Fibroblast of the aortic adventitia (primary cell): Measurements from ENCODE around the gene IL31. TPM values are rescaled to one million over a fixed set of nuclear protein-coding genes. Genes with fewer than 3 reads are reported as not detected.
A peak's percentile ranks its signal among the peaks of the same experiment; 100 is the strongest.

Experiments used
- DNase-seq: peaks from one replicate; pipeline ENCODE4 v3.0.0-alpha.2; 2010; ENCODE audit warnings: low read depth
- H3K4me3 ChIP-seq: 2 replicates; pipeline ENCODE4 v1.5.1; 2011; ENCODE audit warnings: low read depth, mild to moderate bottlenecking, control low read depth, low read length, moderate library complexity
- total RNA-seq: library from RNA; depleted of rRNA; stranded (reverse); fragments of >200 nt; gene quantifications from 2 replicates; pipeline ENCODE4 v1.2.3, GENCODE V29; 2012; ENCODE audit warnings: low replicate concordance
- TF ChIP-seq, protein P1 (sequence below): IDR thresholded peaks from 2 replicates; pipeline ENCODE4 v1.5.1; 2011; ENCODE audit warnings: mild to moderate bottlenecking, low read length, control low read depth, inconsistent platforms; ENCODE audit not compliant: insufficient read depth

Gene IL31
- total RNA-seq, 1 donor: not detected

DNA sequence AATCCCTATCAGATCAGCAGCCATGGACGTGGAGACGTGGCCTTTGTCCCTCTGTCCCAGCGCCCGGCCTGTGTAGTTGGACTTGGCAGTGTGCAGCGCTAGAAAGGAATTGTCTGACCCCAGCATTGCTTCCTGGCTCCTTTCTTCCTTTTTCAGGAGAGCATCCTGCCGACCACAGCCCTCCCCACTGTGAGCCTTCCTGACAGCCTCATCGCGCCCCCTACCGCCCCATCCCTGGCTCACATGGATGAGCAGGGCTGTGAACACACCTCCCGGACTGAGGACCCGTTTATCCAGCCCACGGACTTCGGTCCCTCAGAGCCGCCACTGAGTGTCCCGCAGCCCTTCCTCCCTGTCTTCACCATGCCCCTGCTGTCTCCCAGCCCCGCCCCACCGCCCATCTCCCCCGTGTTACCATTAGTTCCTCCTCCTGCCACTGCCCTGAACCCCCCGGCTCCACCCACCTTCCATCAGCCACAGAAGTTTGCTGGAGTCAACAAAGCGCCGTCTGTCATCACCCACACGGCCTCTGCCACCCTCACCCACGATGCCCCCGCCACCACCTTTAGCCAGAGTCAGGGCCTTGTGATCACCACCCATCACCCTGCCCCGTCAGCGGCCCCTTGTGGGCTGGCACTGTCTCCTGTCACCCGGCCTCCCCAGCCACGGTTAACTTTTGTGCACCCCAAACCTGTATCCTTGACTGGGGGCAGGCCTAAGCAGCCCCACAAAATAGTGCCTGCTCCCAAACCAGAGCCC, 40.6 kb downstream of the IL31 start:
- no peak overlapping the region for H3K4me3 ChIP-seq
- TF ChIP-seq, protein P1, sequence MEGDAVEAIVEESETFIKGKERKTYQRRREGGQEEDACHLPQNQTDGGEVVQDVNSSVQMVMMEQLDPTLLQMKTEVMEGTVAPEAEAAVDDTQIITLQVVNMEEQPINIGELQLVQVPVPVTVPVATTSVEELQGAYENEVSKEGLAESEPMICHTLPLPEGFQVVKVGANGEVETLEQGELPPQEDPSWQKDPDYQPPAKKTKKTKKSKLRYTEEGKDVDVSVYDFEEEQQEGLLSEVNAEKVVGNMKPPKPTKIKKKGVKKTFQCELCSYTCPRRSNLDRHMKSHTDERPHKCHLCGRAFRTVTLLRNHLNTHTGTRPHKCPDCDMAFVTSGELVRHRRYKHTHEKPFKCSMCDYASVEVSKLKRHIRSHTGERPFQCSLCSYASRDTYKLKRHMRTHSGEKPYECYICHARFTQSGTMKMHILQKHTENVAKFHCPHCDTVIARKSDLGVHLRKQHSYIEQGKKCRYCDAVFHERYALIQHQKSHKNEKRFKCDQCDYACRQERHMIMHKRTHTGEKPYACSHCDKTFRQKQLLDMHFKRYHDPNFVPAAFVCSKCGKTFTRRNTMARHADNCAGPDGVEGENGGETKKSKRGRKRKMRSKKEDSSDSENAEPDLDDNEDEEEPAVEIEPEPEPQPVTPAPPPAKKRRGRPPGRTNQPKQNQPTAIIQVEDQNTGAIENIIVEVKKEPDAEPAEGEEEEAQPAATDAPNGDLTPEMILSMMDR: no peak
- no peak for DNase-seq

DNA sequence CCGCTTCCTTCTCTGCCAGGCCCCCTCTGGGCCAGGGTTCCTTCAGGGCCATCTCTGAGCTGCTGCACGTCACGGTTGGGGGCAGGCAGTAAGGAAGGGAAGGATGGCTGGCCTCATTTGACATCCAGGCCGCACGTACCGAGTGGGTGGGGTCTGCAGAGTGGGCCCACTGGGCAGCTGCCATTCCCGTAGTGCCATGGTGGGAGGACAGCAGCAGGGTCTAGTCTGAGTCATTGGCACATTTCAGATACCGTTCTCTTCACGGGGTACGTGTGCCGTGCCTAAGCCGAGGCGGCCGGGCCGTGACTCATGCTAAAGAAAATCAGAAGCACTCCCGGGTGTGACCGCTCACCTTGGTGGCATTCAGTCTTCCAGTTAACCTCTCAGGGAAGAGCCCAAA, 43.9 kb downstream of the IL31 start:
- no peak overlapping the region for H3K4me3 ChIP-seq
- peak; percentile 31 for DNase-seq
- TF ChIP-seq, protein P1: no peak

DNA sequence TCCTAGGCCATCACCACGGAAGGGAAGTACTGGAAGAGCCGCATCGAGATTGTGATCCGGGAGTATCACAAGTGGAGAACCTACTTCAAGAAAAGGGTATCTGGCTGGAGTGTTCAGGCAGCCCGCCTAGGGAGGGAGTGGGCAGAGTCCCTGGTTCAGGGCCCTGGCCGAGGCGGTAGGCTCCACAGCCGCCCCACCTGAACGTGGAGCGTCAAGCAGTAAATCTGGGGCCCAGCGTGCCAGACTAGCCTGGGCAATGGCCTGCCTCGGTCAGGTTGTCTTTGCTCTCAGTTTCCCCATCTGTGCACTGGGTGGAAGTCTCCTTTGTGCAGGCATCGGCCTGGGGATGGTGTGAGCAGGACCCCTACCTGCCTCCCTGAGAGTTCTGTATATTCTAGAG, 44.9 kb downstream of the IL31 start:
- TF ChIP-seq, protein P1: no peak
- no peak overlapping the region for H3K4me3 ChIP-seq
- no peak for DNase-seq

DNA sequence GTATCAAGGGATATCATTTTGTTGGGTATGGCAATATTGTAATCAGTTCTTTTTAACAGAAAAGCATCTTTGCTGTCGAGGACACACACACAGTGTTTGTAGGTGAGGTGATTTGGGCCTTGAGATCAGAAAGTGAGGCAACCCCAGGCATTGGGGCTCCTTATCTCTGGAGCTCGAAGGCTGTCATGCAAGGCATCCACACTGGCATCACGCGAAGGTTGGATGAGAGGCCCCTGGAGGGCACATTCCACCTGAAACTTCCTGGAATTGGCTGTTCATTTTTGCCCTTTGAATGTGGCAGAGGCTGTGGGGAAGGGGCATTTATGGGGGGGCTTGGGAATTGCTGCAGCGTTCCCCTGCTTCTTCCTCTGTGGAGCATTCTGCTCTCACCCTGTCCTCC, 45.5 kb downstream of the IL31 start:
- no peak for DNase-seq
- no peak overlapping the region for H3K4me3 ChIP-seq
- TF ChIP-seq, protein P1: no peak

DNA sequence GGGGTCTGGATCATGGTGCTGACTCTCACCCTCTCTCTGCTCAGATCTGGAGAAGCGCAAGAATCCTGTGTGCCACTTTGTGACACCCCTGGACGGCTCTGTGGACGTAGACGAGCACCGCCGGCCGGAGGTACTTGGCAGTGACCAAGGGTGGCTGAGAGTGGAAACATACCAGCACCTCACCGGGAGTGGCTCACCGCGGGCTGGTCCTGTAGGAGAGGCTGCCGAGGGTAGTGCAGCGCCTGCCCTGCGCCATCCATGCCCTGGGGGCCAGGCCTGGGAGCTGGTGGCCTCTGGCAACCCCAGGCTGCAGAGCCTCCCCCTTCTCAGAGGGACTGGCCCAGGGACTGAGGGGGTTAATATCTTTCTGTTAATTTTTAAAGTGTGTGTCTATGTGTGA, 46.2 kb downstream of the IL31 start:
- TF ChIP-seq, protein P1: no peak
- H3K4me3 ChIP-seq: no peak overlapping the region
- no peak for DNase-seq

DNA sequence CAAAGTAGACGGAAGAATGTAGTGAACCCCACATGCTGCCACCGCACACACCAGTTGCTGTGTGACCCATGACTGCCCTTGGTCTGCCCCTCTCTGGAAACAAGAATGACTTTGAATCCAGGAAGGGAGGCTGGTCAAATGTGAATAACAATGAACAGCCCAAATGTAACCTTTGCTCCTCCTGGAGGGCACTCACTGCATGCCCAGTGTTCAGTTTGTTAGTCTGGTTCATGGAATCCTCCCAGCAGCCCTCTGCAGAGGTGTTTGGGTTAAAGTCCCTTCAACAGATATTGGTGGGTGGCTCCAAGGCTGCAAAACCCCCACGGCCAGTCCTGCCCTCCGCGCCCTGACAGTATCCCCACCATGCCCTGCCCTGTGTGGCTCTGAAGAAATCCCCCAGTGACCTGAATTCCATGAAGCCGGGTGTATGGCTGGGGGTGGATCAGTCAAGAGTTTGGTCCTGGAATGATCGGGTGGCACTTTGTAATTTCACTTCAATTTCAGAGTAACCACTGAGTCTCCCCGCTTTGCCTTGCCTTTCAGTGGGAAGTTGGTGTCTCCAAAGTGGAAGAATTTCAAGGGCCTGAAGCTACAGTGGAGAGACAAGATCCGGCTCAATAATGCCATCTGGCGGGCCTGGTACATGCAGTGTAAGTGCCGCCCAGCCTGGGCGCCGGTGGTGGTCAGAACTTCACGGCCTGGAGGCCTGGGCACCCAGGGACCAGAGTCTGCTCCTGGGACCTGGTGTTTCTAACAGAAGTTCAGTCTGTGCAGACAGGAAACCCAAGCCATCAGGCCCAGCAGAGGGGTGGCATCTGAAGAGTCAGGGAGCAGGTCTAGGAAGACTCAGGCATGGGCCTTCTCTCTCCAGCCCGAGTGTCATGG, 47.1 kb downstream of the IL31 start:
- DNase-seq: peak; percentile 24
- H3K4me3 ChIP-seq: no peak overlapping the region
- TF ChIP-seq, protein P1: peak; percentile 10
